ENCODE data around the gene STRBP.

The STRBP gene

DNA sequence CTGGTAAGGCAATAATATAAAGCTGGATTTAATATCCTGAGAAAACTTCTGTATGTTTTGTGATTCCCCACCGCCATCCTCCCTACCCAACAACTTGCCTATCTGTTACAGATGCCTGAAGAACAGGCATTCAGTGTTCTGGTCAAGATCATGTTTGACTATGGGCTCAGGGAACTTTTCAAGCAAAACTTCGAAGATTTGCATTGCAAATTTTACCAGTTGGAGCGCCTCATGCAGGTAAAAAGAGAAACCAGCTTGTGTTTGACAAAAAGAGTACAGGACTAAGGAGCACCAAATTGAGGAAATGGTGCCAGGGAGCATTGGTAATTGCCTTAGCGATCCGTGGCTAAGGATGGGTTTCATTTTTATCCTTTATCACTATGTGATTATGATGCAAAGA is 194.9 kb downstream of the STRBP start:
- in situ Hi-C loops (cut with MboI; ENCODE audit: low sequenced_read_pairs), result no loop called here

DNA sequence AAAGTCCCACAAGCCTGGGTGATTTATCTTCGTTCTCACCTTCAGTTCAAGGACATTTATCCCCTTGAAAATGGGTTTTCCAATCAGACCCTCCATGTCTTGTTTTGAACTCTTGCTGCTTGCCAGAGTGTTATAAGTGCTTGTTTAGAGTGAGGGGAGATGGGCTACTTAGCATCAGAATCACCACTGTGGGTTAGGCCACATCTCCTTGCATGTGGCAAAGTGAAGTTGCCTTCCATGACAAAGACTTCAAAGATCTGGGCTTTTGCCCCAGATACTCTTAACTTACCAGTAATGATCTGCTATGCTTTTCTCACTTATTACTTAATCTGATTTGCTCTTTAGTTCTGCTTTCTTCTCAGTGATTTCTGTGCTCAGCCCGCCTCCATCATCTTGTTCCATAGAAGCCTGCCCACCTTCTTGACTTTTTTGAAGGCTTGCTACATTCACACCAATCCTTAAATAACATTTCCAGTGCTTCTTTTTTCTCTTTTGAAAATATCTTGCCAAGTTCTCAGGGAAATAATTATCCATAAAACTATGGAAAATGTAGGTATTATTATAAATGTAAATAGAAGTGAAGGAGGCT is 195.9 kb downstream of the STRBP start:
- in situ Hi-C loops (cut with MboI; ENCODE audit: low sequenced_read_pairs), result no loop called here

All from HL-60/S4 (cell line).